Stimulated activated CD4-positive, alpha-beta T cell treated with anti-CD3 and anti-CD28 coated beads, TNF-alpha, amount 100 ng/mL, for 48 hours (primary cell): ENCODE results near the gene ZNF581.

Experiments used
- DNase-seq, 3 donors: peaks; one replicate each; pipeline ENCODE4 v3.0.0-alpha.2; 2020; ENCODE audit warnings: low read depth in 3 of 3

Gene ZNF581

GRCh38 chr19:55694656-55695491 lies 51.4 kb downstream of the ZNF581 start:
- no peak for DNase-seq
